Measurements from ENCODE around the gene RUBCN.
A peak's percentile ranks its signal among the peaks of the same experiment; 100 is the strongest.

RUBCN gene

DNA sequence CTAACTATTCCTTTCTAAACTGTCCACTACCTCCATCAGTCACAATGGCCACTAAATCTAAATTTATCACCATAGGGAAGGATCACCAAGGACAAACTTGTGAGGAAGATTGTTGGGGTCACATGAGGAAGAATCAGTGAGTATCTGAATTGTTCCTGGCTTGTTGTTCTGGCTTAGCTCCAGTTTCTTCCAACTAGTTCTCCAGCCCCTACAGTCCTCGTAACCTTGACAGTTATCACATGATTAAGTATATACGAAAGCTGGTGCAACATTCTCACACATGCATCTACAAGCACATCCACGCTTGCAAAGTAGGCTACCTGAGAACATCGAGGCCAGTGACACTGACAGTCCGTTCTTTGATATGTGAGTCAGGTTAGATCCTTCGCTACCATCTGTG, 46.0 kb downstream of the RUBCN start:
- DNase-seq (ENCODE audit: low read depth in 2 of 2): no peak
- no peak overlapping the region for H3K4me3 ChIP-seq (replicated peaks in 1 of 2; ENCODE audit: low read depth in 2 of 2, low read length in 2 of 2)
- no peak for TF ChIP-seq CTCF (IDR thresholded peaks at IDR 0.05; ENCODE audit: low read depth, low read length)

- no peak for DNase-seq (ENCODE audit: low read depth in 2 of 2)
- TF ChIP-seq CTCF (IDR thresholded peaks at IDR 0.05; ENCODE audit: low read depth, low read length): no peak
- H3K4me3 ChIP-seq (replicated peaks in 1 of 2; ENCODE audit: low read depth in 2 of 2, low read length in 2 of 2): no peak overlapping the region
Observed at GRCh38 chr3:197687570-197687969, 49.1 kb downstream of the RUBCN start.

- DNase-seq (ENCODE audit: low read depth in 2 of 2): no peak
- no peak for TF ChIP-seq CTCF (IDR thresholded peaks at IDR 0.05; ENCODE audit: low read depth, low read length)
Observed at GRCh38 chr3:197686899-197687298, 49.8 kb downstream of the RUBCN start.

DNA sequence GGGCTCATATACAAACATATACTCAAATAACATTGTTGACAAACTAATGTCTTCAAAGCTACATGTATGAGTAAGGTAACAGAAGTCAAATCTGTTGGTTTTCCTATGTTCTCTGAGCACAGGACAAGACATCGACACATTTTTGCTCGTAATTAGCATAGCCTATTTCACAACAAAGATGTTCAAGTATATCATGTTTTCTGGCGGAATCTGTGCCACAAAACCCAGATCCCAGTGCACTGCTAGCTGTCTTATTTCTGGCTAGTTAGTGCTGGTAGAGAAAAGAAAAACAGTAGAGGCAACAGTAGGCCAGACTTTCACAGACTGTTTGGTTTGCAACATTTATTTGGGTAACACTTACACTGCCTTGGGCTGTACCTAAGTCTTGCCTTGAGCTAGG, 51.2 kb downstream of the RUBCN start:
- no peak overlapping the region for H3K4me3 ChIP-seq (replicated peaks in 1 of 2; ENCODE audit: low read depth in 2 of 2, low read length in 2 of 2)
- DNase-seq (ENCODE audit: low read depth in 2 of 2): no peak
- TF ChIP-seq CTCF (IDR thresholded peaks at IDR 0.05; ENCODE audit: low read depth, low read length): no peak

More at GRCh38 chr3:197686899-197687298, 49.8 kb downstream of the RUBCN start:
- H3K4me3 ChIP-seq (replicated peaks in 1 of 2; ENCODE audit: low read depth in 2 of 2, low read length in 2 of 2): no peak overlapping the region

DNA sequence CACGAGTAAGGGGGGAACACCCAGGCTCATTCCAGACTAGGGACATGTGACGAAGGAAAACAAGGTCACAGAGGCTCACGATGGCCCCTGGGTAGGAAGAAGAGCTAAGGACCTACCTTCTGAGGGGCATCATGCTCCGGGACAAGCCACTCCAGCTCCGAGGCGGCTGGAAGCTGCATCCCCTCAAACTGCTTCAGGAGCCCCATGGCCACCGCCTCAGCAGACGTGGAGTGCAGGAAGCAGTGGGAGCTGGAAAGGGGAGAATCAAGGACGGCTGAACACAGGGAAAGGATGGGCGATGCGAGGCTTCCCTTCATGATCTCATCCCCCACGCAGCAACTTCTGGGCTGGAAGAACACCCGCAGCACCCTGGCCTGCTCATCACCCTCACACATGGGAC, 53.5 kb downstream of the RUBCN start:
- H3K4me3 ChIP-seq (replicated peaks in 1 of 2; ENCODE audit: low read depth in 2 of 2, low read length in 2 of 2): no peak overlapping the region
- DNase-seq (ENCODE audit: low read depth in 2 of 2): no peak
- no peak for TF ChIP-seq CTCF (IDR thresholded peaks at IDR 0.05; ENCODE audit: low read depth, low read length)

- TF ChIP-seq CTCF (IDR thresholded peaks at IDR 0.05; ENCODE audit: low read depth, low read length): no peak
- no peak overlapping the region for H3K4me3 ChIP-seq (replicated peaks in 1 of 2; ENCODE audit: low read depth in 2 of 2, low read length in 2 of 2)
- DNase-seq (ENCODE audit: low read depth in 2 of 2): peak in 1 of 2 donors; percentile 7
Observed at GRCh38 chr3:197682713-197683112, 54.0 kb downstream of the RUBCN start.

- H3K4me3 ChIP-seq (replicated peaks in 1 of 2; ENCODE audit: low read depth in 2 of 2, low read length in 2 of 2): no peak overlapping the region
- no peak for TF ChIP-seq CTCF (IDR thresholded peaks at IDR 0.05; ENCODE audit: low read depth, low read length)
- no peak for DNase-seq (ENCODE audit: low read depth in 2 of 2)
Observed at GRCh38 chr3:197680955-197681521, 55.7 kb downstream of the RUBCN start.

All from cardiac fibroblast (primary cell).